Fibroblast of lung (primary cell): Measurements from ENCODE around the gene ABCC5. TPM values are rescaled to one million over a fixed set of nuclear protein-coding genes. Genes with fewer than 3 reads are reported as not detected.

Experiments
- DNase-seq, 2 donors: peaks; one replicate each; pipeline versions ENCODE4 v3.0.0 to v3.0.0-alpha.2; 2010; ENCODE audit warnings: low read depth in 2 of 2
- H2AFZ ChIP-seq: 2 replicates; pipeline ENCODE4 v1.5.1; 2012; ENCODE audit warnings: low read length, control low read depth, inconsistent platforms
- H3K27ac ChIP-seq: 2 replicates; pipeline ENCODE4 v1.5.1; 2011; ENCODE audit warnings: low read length, control low read depth; ENCODE audit not compliant: insufficient read depth
- H3K27me3 ChIP-seq: 2 replicates; pipeline ENCODE4 v1.5.1; 2011; ENCODE audit warnings: mild to moderate bottlenecking, low read length; ENCODE audit not compliant: control insufficient read depth, insufficient read depth
- H3K36me3 ChIP-seq: 2 replicates; pipeline ENCODE4 v1.5.1; 2011; ENCODE audit warnings: low read length; ENCODE audit not compliant: control insufficient read depth, insufficient read depth
- H3K4me1 ChIP-seq: 2 replicates; pipeline ENCODE4 v1.5.1; 2011; ENCODE audit warnings: low read length; ENCODE audit not compliant: control insufficient read depth, insufficient read depth; ENCODE audit errors: extremely low read depth
- H3K4me2 ChIP-seq: 2 replicates; pipeline ENCODE4 v1.5.1; 2011; ENCODE audit warnings: low read length, control low read depth; ENCODE audit not compliant: insufficient read depth; ENCODE audit errors: extremely low read depth
- H3K4me3 ChIP-seq, 4 experiments: fragments of 200-600 bp in 1 of 4; sonication (generic) in 1 of 4; replicated peaks in 1 of 4; 2 replicates each; pipeline ENCODE4 v1.5.1; 2011 to 2016; ENCODE audit warnings: low read length in 4 of 4, low read depth in 3 of 4, mild to moderate bottlenecking in 3 of 4, control low read depth in 2 of 4, inconsistent platforms in 1 of 4, mixed read lengths in 1 of 4; ENCODE audit not compliant: insufficient read depth in 1 of 4; ENCODE audit errors: control extremely low read depth in 1 of 4
- H3K79me2 ChIP-seq: 2 replicates; pipeline ENCODE4 v1.5.1; 2012; ENCODE audit warnings: mild to moderate bottlenecking, low read length, inconsistent platforms; ENCODE audit not compliant: control insufficient read depth, insufficient read depth
- H3K9ac ChIP-seq: 2 replicates; pipeline ENCODE4 v1.5.1; 2011; ENCODE audit warnings: mild to moderate bottlenecking, low read length, control low read depth; ENCODE audit not compliant: insufficient read depth
- H3K9me3 ChIP-seq: 2 replicates; pipeline ENCODE4 v1.5.1; 2012; ENCODE audit warnings: low read depth, low read length; ENCODE audit not compliant: control insufficient read depth, insufficient read depth
- H4K20me1 ChIP-seq: 2 replicates; pipeline ENCODE4 v1.5.1; 2011; ENCODE audit warnings: low read length; ENCODE audit not compliant: control insufficient read depth, insufficient read depth; ENCODE audit errors: extremely low read depth
- CTCF ChIP-seq, 2 donors: IDR thresholded peaks in 1 of 2; conservative IDR thresholded peaks in 1 of 2; 1 replicate in 1 of 2; 2 replicates in 1 of 2; pipeline ENCODE4 v1.5.1; 2011 to 2012; ENCODE audit warnings: low read length in 2 of 2, control low read depth in 1 of 2, inconsistent platforms in 1 of 2, low read depth in 1 of 2, mild to moderate bottlenecking in 1 of 2
- EZH2 ChIP-seq: IDR thresholded peaks from 2 replicates; pipeline ENCODE4 v1.5.1; 2012; ENCODE audit warnings: low read length, control low read depth, mild to moderate bottlenecking; ENCODE audit errors: missing control alignments
- polyA plus RNA-seq, 2 donors: library from polyadenylated mRNA; depleted of rRNA in 1 of 2; stranded (reverse) in 1 of 2; unstranded in 1 of 2; fragments of >200 nt; gene quantifications; 2 replicates each; pipeline ENCODE4 v1.2.1, GENCODE V29; 2011 to 2012; ENCODE audit warnings: missing spikeins in 1 of 2
- total RNA-seq: library from RNA; depleted of rRNA; stranded (reverse); fragments of >200 nt; gene quantifications from 2 replicates; pipeline ENCODE4 v1.2.1, GENCODE V29; 2014

ABCC5 gene
- total and polyA plus RNA-seq, 2 donors (not counting 1 experiment from before 2014, with no cell fraction given), result 13.2 to 18.8 TPM

- Histone ChIP-seq H3K27me3 (no peaks in the 10 kb centered on the region), H3K27ac (no peak overlapping the region), H3K4me1 (no peaks in the 10 kb centered on the region), H3K4me2 (no peak overlapping the region), H2AFZ (no peak overlapping the region), H3K9me3 (no peaks in the 10 kb centered on the region), H4K20me1 (peaks cover 5% of the 10 kb centered on the region), H3K4me3 (no peak overlapping the region), H3K36me3 (no peaks in the 10 kb centered on the region), H3K79me2 (peaks cover 40% of the 10 kb centered on the region), H3K9ac (no peak overlapping the region)
- no peak for DNase-seq
- TF ChIP-seq CTCF (conservative IDR thresholded peaks at IDR 0.05 in 1 of 2, IDR thresholded peaks at IDR 0.05 in 1 of 2; ENCODE audit: low read depth in 1 of 2, low read length in 2 of 2) (no peak), EZH2 (no peak)
These were observed 143.8 kb downstream of the ABCC5 start for GRCh38 chr3:183873914-183874313.

GRCh38 chr3:183871541-183871940 lies 146.1 kb downstream of the ABCC5 start:
- TF ChIP-seq EZH2 (no peak), CTCF (conservative IDR thresholded peaks at IDR 0.05 in 1 of 2, IDR thresholded peaks at IDR 0.05 in 1 of 2; ENCODE audit: low read depth in 1 of 2, low read length in 2 of 2) (no peak)
- H3K27me3 ChIP-seq, result no peaks in the 10 kb centered on the region
- H3K4me1 ChIP-seq, result no peaks in the 10 kb centered on the region
- DNase-seq, result no peak
- H4K20me1 ChIP-seq, result peaks cover 5% of the 10 kb centered on the region
- peaks cover 32% of the 10 kb centered on the region for H3K79me2 ChIP-seq
- no peak overlapping the region for H3K27ac ChIP-seq
- no peak overlapping the region for H3K4me3 ChIP-seq
- H3K36me3 ChIP-seq, result peaks cover 2% of the 10 kb centered on the region
- H3K4me2 ChIP-seq, result no peak overlapping the region
- no peak overlapping the region for H3K9ac ChIP-seq
- no peak overlapping the region for H2AFZ ChIP-seq
- no peaks in the 10 kb centered on the region for H3K9me3 ChIP-seq

GRCh38 chr3:183870563-183870962 lies 147.1 kb downstream of the ABCC5 start:
- DNase-seq, result no peak
- peaks cover 24% of the 10 kb centered on the region for H3K79me2 ChIP-seq
- no peak overlapping the region for H3K27ac ChIP-seq
- no peaks in the 10 kb centered on the region for H3K4me1 ChIP-seq
- no peaks in the 10 kb centered on the region for H3K9me3 ChIP-seq
- H3K36me3 ChIP-seq, result peaks cover 2% of the 10 kb centered on the region
- TF ChIP-seq CTCF (conservative IDR thresholded peaks at IDR 0.05 in 1 of 2, IDR thresholded peaks at IDR 0.05 in 1 of 2; ENCODE audit: low read depth in 1 of 2, low read length in 2 of 2) (no peak), EZH2 (no peak)
- no peak overlapping the region for H3K4me3 ChIP-seq
- H4K20me1 ChIP-seq, result peaks cover 5% of the 10 kb centered on the region
- no peak overlapping the region for H3K9ac ChIP-seq
- no peaks in the 10 kb centered on the region for H3K27me3 ChIP-seq
- no peak overlapping the region for H2AFZ ChIP-seq
- no peak overlapping the region for H3K4me2 ChIP-seq

Other genes starting within 250 kb of the ABCC5 start
- 0.51 and 0.83 TPM in 2 replicates for gene MAP6D1, start 192.3 kb downstream of the ABCC5 start, total RNA-seq
- 2.1 and 3.8 TPM in 2 replicates for gene MAP6D1, start 192.3 kb downstream of the ABCC5 start, polyA plus RNA-seq
- 21.1 and 30.2 TPM in 2 replicates for gene PARL, start 133.0 kb downstream of the ABCC5 start, total RNA-seq
- gene PARL, start 133.0 kb downstream of the ABCC5 start, polyA plus RNA-seq, result 55.9 and 59.7 TPM in 2 replicates
- gene HTR3D, start 13.9 kb upstream of the ABCC5 start, total RNA-seq, result not detected in 2 replicates
- gene HTR3D, start 13.9 kb upstream of the ABCC5 start, polyA plus RNA-seq, result not detected in 2 replicates
- not detected in 2 replicates for gene HTR3C, start 35.2 kb upstream of the ABCC5 start, total RNA-seq
- gene HTR3C, start 35.2 kb upstream of the ABCC5 start, polyA plus RNA-seq, result not detected in 2 replicates
- not detected in 2 replicates for gene HTR3E, start 79.2 kb upstream of the ABCC5 start, total RNA-seq
- gene HTR3E, start 79.2 kb upstream of the ABCC5 start, polyA plus RNA-seq, result not detected in 2 replicates
- gene EIF2B5, start 117.5 kb upstream of the ABCC5 start, total RNA-seq, result 23.4 and 26.9 TPM in 2 replicates
- gene EIF2B5, start 117.5 kb upstream of the ABCC5 start, polyA plus RNA-seq, result 23.8 and 26.7 TPM in 2 replicates
- 32.4 and 33.7 TPM in 2 replicates for gene DVL3, start 137.5 kb upstream of the ABCC5 start, total RNA-seq
- gene DVL3, start 137.5 kb upstream of the ABCC5 start, polyA plus RNA-seq, result 16.5 and 19.8 TPM in 2 replicates
- 362 and 430 TPM in 2 replicates for gene AP2M1, start 157.0 kb upstream of the ABCC5 start, total RNA-seq
- gene AP2M1, start 157.0 kb upstream of the ABCC5 start, polyA plus RNA-seq, result 746 and 902 TPM in 2 replicates
- 63.9 and 65.1 TPM in 2 replicates for gene ABCF3, start 168.3 kb upstream of the ABCC5 start, total RNA-seq
- gene ABCF3, start 168.3 kb upstream of the ABCC5 start, polyA plus RNA-seq, result 31.3 and 40.2 TPM in 2 replicates
- not detected in 2 replicates for gene VWA5B2, start 211.7 kb upstream of the ABCC5 start, total RNA-seq
- not detected in 2 replicates for gene VWA5B2, start 211.7 kb upstream of the ABCC5 start, polyA plus RNA-seq
- gene ALG3, start 231.1 kb upstream of the ABCC5 start, total RNA-seq, result 21.6 and 26.7 TPM in 2 replicates
- gene ALG3, start 231.1 kb upstream of the ABCC5 start, polyA plus RNA-seq, result 27.2 and 36.8 TPM in 2 replicates
- 1.2 and 2.3 TPM in 2 replicates for gene EEF1AKMT4, start 231.8 kb upstream of the ABCC5 start, total RNA-seq
- 2.1 and 2.3 TPM in 2 replicates for gene EEF1AKMT4, start 231.8 kb upstream of the ABCC5 start, polyA plus RNA-seq
- under 0.01 TPM in 1 of 2 replicates, not detected in the other for gene CAMK2N2, start 243.7 kb upstream of the ABCC5 start, total RNA-seq
- 0.10 and 0.24 TPM in 2 replicates for gene CAMK2N2, start 243.7 kb upstream of the ABCC5 start, polyA plus RNA-seq